HG02623 (cell line): ENCODE data around the gene URI1.
"Not testable (repeated sequence)": the region's sequence is repeated elsewhere in the genome, so short reads cannot be mapped to it uniquely, and the experiment has no call there.

Experiments
- ATAC-seq: cut with Tn5 transposase; IDR thresholded peaks from one replicate; pipeline ENCODE4 v1.9.1; 2021; ENCODE audit warnings: moderate library complexity; ENCODE audit not compliant: unreplicated experiment

Gene URI1

GRCh38 chr19:29941828-29942403 lies at the start of gene URI1:
Gene URI1 (plus strand): TSS chr19:29942239. CDS start chr19:29942548, 309 bp downstream.
- peak; percentile 80 for ATAC-seq

GRCh38 chr19:29893606-29894284 lies 48.3 kb upstream of the URI1 start:
- ATAC-seq = no peak

- no peak for ATAC-seq
Observed at GRCh38 chr19:29896802-29897201, 45.2 kb upstream of the URI1 start.

DNA sequence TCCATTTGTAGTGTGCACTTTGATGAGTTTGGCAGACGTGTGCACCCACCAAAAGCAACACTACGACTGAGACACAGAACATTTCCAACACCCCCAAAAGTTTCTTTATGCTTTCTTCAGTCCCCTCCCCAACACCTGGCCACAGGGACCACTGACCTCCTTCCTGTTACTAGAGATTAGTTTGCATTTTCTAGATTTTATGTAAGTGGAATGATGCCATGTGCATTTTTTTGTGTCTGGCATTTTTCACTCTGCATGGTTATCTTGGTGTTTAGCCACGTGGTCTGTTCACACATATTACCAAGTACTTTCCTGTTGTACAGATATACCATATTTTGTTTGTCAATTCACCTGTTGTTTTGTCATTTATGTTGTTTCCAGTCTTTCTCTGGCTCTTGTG lies 44.6 kb upstream of the URI1 start:
- no peak for ATAC-seq

DNA sequence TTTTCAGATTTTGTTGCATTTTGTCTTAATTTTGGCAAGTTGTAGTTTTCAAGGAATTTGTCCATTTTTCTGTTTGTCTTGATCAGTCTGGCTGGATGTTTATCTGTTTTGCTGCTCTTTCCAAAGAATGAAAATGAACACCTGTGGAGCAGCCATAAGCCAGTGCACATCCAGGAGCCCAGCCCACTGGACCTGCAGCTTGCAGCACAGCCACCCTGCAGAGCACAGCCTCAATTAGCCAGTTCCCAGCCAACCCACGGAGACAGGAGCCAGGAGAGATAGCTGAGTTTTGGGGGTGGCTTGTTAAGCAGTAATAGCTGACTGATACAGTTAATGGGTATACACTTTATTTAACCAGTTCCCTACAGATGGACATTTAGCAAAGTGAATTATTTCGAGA lies 38.0 kb upstream of the URI1 start:
- no peak for ATAC-seq

DNA sequence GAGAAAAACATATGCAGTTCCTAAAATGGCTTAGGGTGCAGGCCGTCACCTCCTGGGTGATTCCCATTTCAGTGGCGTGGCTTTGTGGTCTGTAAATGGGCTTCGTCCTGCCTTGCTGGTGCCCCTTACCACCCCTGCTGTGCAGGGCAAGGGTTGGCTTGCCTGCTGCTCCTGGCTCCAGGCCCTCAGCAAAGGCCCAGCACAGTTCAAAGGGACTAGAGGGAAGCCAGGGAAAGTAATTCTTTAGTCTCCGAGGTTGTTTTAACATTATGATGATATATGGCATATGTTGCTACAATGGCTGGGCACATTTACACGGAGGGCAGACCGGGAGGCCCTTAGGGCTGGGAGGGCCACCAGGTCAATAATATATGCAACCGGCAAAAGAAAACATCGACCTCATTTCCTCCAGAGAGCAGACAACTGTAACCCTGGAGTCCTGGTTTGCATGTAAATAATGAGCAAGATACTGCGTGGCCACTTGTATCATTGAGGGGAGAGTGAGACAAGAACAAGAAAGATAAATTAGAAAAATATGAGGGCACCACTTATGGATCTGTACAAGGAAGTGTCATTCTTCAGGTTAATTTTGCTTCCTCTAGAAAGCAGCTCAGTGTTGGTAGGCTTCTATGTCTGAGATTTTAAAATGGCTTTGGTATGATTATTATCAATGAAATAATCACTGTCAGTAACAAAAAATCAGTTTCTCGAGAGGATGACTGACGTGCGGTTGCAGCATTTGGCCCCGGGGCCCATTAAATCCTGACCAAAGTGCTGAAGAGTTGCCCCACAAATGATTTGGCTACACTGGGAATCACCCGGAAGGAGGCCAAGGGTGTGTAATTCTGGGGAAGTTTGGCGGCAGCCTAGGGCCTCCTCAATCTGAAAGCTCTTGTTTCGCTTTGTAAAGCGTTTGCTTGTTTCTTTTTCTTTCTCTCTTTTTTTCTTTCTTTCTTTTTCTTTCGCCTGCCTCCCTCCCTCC lies 32.8 kb upstream of the URI1 start:
- ATAC-seq = no peak

DNA sequence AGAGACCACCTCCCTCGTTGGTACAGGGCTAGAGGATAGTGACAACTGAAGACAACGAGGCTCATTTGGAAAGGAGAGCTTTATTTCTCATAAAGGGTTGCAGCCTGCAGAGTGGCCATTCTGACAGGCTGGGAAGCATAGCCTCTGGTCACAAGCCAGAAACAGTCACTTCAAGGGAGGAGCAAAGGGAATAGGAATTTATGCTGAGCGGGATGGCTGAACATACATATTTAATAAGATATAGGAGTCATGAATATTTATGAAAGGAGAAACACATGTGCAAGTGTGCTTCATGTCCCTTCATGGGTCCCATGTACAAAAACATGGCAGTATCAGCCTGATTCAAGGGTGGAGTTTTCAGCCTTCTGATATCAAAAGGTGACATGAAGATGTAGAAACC lies 27.1 kb upstream of the URI1 start:
- no peak for ATAC-seq

DNA sequence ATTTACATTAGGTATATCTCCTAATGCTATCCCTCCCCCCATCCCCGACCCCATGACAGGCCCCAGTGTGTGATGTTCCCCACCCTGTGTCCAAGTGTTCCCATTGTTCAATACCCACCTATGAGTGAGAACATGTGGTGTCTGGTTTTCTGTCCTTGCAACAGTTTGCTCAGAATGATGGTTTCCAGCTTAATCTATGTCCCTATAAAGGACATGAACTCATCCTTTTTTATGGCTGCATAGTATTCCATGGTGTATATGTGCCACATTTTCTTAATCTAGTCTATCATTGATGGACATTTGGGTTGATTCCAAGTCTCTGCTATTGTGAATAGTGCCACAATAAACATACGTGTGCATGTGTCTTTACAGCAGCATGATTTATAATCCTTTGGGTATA lies 26.2 kb upstream of the URI1 start:
- ATAC-seq = not testable (repeated sequence)

- no peak for ATAC-seq
Observed at GRCh38 chr19:29917911-29918310, 24.1 kb upstream of the URI1 start.

DNA sequence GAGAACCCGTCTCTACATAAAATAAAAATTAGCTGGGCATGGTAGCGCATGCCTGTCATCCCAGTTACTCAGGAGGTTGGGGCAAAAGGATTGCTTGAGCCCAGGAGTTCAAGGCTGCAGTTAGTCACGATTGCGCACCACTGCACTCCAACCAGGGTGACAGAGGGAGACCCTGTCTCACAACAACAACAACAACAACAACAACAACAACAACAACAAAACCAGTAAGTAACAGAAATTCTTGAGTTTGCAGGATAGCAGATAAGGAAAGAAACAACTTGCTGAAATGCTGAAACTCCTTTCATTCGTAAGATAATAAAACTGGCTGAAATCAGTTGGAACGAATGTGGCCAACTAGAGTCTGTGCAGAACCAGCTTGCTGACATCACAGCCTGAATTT lies 23.1 kb upstream of the URI1 start:
- ATAC-seq = no peak

- no peak for ATAC-seq
Observed at GRCh38 chr19:29922972-29923371, 19.1 kb upstream of the URI1 start.

- no peak for ATAC-seq
Observed at GRCh38 chr19:29923653-29924052, 18.4 kb upstream of the URI1 start.

DNA sequence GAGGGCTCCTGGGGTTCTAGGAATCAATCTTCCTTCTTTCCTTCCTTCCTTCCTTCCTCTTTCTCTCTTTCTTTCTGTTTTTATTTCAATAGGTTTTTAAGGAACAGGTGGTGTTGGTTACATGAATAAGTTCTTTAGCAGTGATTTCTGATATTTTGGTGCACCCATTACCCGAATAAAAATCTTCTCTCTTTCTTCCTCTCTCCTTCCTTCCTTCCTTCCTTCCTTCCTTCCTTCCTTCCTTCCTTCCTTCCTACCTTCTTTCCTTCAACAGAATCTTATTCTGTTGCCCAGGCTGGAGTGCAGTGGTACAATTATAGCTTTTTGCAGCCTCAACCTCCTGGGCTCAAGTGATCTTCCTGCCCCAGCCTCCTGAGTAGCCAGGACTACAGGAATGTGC lies 16.0 kb upstream of the URI1 start:
- ATAC-seq = no peak

DNA sequence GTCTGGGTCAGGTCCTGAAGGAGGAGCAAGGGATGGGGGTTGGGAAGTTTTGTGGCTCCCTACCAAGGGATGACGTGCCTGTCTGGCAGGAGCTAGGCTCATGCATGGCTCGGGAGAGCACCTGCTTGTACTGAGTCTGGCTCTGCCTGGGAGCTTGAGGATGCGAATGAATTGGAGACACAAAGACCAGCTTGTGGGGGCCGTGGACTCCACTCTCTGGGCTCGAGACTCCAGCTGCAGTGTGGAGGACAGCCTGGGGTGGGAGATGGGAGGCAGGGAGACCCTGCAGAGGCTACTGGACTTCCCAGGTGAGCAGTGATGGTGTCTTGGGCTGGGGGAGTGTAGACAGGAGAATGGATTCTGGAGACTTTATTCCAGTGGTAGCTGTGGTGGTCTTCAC lies 15.2 kb upstream of the URI1 start:
- ATAC-seq = no peak

GRCh38 chr19:29927944-29928625 lies 14.0 kb upstream of the URI1 start:
- no peak for ATAC-seq

- peak; percentile 63 for ATAC-seq
Observed at GRCh38 chr19:29928831-29929230, 13.2 kb upstream of the URI1 start.

GRCh38 chr19:29934257-29934656 lies 7.8 kb upstream of the URI1 start:
- no peak for ATAC-seq

DNA sequence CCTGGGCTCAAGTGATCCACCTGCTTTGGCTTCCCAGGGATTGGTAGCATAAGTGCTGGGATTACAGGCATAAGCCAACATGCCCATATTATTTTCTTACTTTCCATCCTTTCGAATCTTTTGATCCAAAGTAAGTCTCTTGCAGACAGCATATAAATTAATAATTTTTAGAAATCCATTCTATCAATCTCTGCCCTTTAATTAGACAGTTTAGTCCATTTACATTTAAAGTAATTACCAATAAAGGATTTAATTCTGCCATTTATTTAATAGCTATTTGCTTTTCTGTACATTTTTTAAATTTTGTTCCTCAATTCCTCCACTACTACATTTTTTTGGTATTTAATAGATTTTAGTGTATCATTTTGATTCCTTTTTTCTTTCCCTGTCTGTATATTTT lies 7.3 kb upstream of the URI1 start:
- no peak for ATAC-seq

DNA sequence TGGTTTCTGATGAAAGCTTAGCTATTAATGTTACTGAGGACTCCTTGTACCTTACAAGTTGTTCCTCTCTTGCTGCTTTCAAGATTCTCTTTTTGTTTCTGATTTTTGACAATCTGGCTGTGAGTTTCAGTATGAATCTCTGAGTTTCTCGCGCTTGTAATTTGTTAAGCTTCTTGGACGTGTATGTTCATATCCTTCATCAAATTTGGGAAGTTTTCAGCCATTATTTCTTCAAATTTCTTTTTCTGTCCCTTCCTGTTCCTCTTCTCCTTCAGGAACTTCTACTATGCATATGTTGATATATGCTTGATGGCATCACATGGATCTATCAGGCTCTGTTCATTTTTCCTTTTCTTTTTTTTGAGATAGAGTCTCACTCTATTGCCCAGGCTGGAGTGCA lies 5.6 kb upstream of the URI1 start:
- no peak for ATAC-seq

GRCh38 chr19:29939628-29940027 lies 2.4 kb upstream of the URI1 start:
- ATAC-seq = no peak

GRCh38 chr19:29940971-29941585 lies 961 bp upstream of the URI1 start:
- ATAC-seq = no peak
